Keratinocyte (primary cell): ENCODE measurements around the gene ABAT. TPM values are rescaled to one million over a fixed set of nuclear protein-coding genes. Genes with fewer than 3 reads are reported as not detected.

ENCODE experiments used
- DNase-seq: peaks from one replicate; pipeline ENCODE4 v3.0.0-alpha.2; 2011; ENCODE audit warnings: low read depth, missing footprints, low spot score
- FAIRE-seq: peaks from 2 replicates; lab custom pipeline; 2011; peaks lifted over from hg19 to GRCh38; lab: Jason Lieb, UNC
- H2AFZ ChIP-seq: 2 replicates; pipeline ENCODE4 v1.6.0; 2012; ENCODE audit warnings: low read length, control low read depth, inconsistent platforms; ENCODE audit not compliant: control insufficient read depth
- H3K27ac ChIP-seq: 2 replicates; pipeline ENCODE4 v1.5.1; 2011; ENCODE audit warnings: low read length; ENCODE audit not compliant: control insufficient read depth, insufficient read depth
- H3K27me3 ChIP-seq: 3 replicates; pipeline ENCODE4 v1.6.0; 2011; ENCODE audit warnings: low read length; ENCODE audit not compliant: control insufficient read depth, insufficient read depth; ENCODE audit errors: extremely low read depth
- H3K36me3 ChIP-seq, 2 experiments: 2 replicates in 1 of 2; 3 replicates in 1 of 2; pipeline ENCODE4 v1.5.1; 2011; ENCODE audit warnings: low read length in 2 of 2, mild to moderate bottlenecking in 1 of 2; ENCODE audit not compliant: control insufficient read depth in 2 of 2, insufficient read depth in 2 of 2; ENCODE audit errors: extremely low read depth in 1 of 2
- H3K4me1 ChIP-seq: 3 replicates; pipeline ENCODE4 v1.5.1; 2011; ENCODE audit warnings: low read length; ENCODE audit not compliant: control insufficient read depth, insufficient read depth; ENCODE audit errors: extremely low read depth
- H3K4me2 ChIP-seq: 3 replicates; pipeline ENCODE4 v1.6.0; 2011; ENCODE audit warnings: low read depth, low read length; ENCODE audit not compliant: control insufficient read depth, insufficient read depth; ENCODE audit errors: extremely low read depth
- H3K4me3 ChIP-seq, 3 experiments: fragments of 200-600 bp in 1 of 3; sonication (generic) in 1 of 3; 2 replicates in 2 of 3; 3 replicates in 1 of 3; pipeline ENCODE4 v1.5.1; 2011 to 2016; ENCODE audit warnings: low read length in 3 of 3, mild to moderate bottlenecking in 3 of 3, control low read depth in 2 of 3, inconsistent platforms in 1 of 3, low read depth in 1 of 3, mixed read lengths in 1 of 3, mixed run types in 1 of 3, moderate library complexity in 1 of 3; ENCODE audit not compliant: control insufficient read depth in 2 of 3, insufficient read depth in 2 of 3; ENCODE audit errors: extremely low read depth in 1 of 3
- H3K79me2 ChIP-seq: 2 replicates; pipeline ENCODE4 v1.6.0; 2012; ENCODE audit warnings: low read length; ENCODE audit not compliant: control insufficient read depth, insufficient read depth
- H3K9ac ChIP-seq: 3 replicates; pipeline ENCODE4 v1.6.0; 2011; ENCODE audit warnings: low read length; ENCODE audit not compliant: control insufficient read depth, insufficient read depth; ENCODE audit errors: extremely low read depth
- H3K9me1 ChIP-seq: 3 replicates; pipeline ENCODE4 v1.6.0; 2011; ENCODE audit warnings: low read length; ENCODE audit not compliant: control insufficient read depth, insufficient read depth; ENCODE audit errors: extremely low read depth
- H3K9me3 ChIP-seq: 2 replicates; pipeline ENCODE4 v1.5.1; 2012; ENCODE audit warnings: low read depth, low read length; ENCODE audit not compliant: control insufficient read depth
- H4K20me1 ChIP-seq: 3 replicates; pipeline ENCODE4 v1.6.0; 2011; ENCODE audit warnings: low read length; ENCODE audit not compliant: control insufficient read depth, insufficient read depth; ENCODE audit errors: extremely low read depth
- CTCF ChIP-seq, 3 experiments: IDR thresholded peaks in 1 of 3; conservative IDR thresholded peaks in 1 of 3; optimal IDR thresholded peaks in 1 of 3; 2 replicates in 2 of 3; 3 replicates in 1 of 3; pipeline versions ENCODE3 to v1.5.1; 2011; ENCODE audit warnings: low read length in 3 of 3, mild to moderate bottlenecking in 3 of 3, moderate library complexity in 2 of 3, control low read depth in 1 of 3, inconsistent platforms in 1 of 3; ENCODE audit not compliant: insufficient read depth in 2 of 3; ENCODE audit errors: extremely low read depth in 1 of 3
- EZH2 ChIP-seq: IDR thresholded peaks from one replicate; pipeline ENCODE4 v1.6.1; 2012; ENCODE audit warnings: inconsistent platforms, mild to moderate bottlenecking, low read length, moderate library complexity
- dilution Hi-C: fragments of 300-500 bp; cut with MboI; formaldehyde crosslinking; loops from one replicate; pipeline ENCODE4 v1.7.0; 2020; ENCODE audit warnings: low sequenced_read_pairs; ENCODE audit not compliant: extremely low pct_ligation_motif_present
- polyA plus RNA-seq, 5 experiments: library from polyadenylated mRNA; depleted of rRNA in 3 of 5; stranded (reverse) in 3 of 5; stranded (forward) in 1 of 5; unstranded in 1 of 5; fragments of >200 nt; gene quantifications; 1 replicate in 1 of 5; 2 replicates in 3 of 5; 3 replicates in 1 of 5; pipeline versions ENCODE4 v1.2.1 to v1.2.3, GENCODE V29; 2011 to 2012; ENCODE audit warnings: missing spikeins in 2 of 5, low read depth in 1 of 5, low replicate concordance in 1 of 5

The ABAT gene
- polyA plus RNA-seq, 1 donor (not counting 4 experiments of a cell fraction or from before 2014, with no cell fraction given): 13.7 TPM

- peaks cover 36 to 51% of the 10 kb centered on the region in 2 experiments for H3K36me3 ChIP-seq
- TF ChIP-seq EZH2 (no peak), CTCF (optimal IDR thresholded peaks at IDR 0.05 in 1 of 3, IDR thresholded peaks at IDR 0.05 in 1 of 3, conservative IDR thresholded peaks at IDR 0.05 in 1 of 3; ENCODE audit: extremely low read depth in 1 of 3, insufficient read depth in 2 of 3, low read length in 3 of 3) (no peak)
- dilution Hi-C loops: no loop called here
Measured at GRCh38 chr16:8808009-8808408, 133.6 kb downstream of the ABAT start.

GRCh38 chr16:8808613-8809353, 134.4 kb downstream of the ABAT start:
- no peak for DNase-seq
- dilution Hi-C loops: no loop called here
- H3K9me1 ChIP-seq: no peaks in the 10 kb centered on the region
- no peak for FAIRE-seq
- H3K27me3 ChIP-seq: no peaks in the 10 kb centered on the region
- H3K4me3 ChIP-seq: no peak overlapping the region
- H3K36me3 ChIP-seq: peaks cover 38 to 52% of the 10 kb centered on the region in 2 experiments
- H3K79me2 ChIP-seq: peaks cover 32% of the 10 kb centered on the region
- H3K9ac ChIP-seq: no peak overlapping the region
- H2AFZ ChIP-seq: no peak overlapping the region
- no peak overlapping the region for H3K4me2 ChIP-seq
- H4K20me1 ChIP-seq: peaks cover 3% of the 10 kb centered on the region
- no peaks in the 10 kb centered on the region for H3K9me3 ChIP-seq
- H3K4me1 ChIP-seq: no peaks in the 10 kb centered on the region
- no peak overlapping the region for H3K27ac ChIP-seq
- TF ChIP-seq EZH2 (no peak), CTCF (optimal IDR thresholded peaks at IDR 0.05 in 1 of 3, IDR thresholded peaks at IDR 0.05 in 1 of 3, conservative IDR thresholded peaks at IDR 0.05 in 1 of 3; ENCODE audit: extremely low read depth in 1 of 3, insufficient read depth in 2 of 3, low read length in 3 of 3) (no peak)

More at GRCh38 chr16:8808009-8808408, 133.6 kb downstream of the ABAT start:
- Histone ChIP-seq H3K79me2 (peaks cover 39% of the 10 kb centered on the region), H3K27me3 (no peaks in the 10 kb centered on the region), H3K4me1 (no peaks in the 10 kb centered on the region), H3K27ac (no peak overlapping the region), H3K4me3 (no peak overlapping the region), H2AFZ (no peak overlapping the region), H3K9me1 (no peaks in the 10 kb centered on the region), H3K9me3 (no peaks in the 10 kb centered on the region), H3K9ac (no peak overlapping the region), H4K20me1 (peaks cover 3% of the 10 kb centered on the region), H3K4me2 (no peak overlapping the region)
- FAIRE-seq: no peak
- DNase-seq: no peak
